HG03378 (cell line): Measurements from ENCODE around the gene GDF10.

ENCODE experiments used
- ATAC-seq: cut with Tn5 transposase; IDR thresholded peaks from one replicate; pipeline ENCODE4 v1.9.1; 2021; ENCODE audit warnings: mild to moderate bottlenecking, moderate library complexity; ENCODE audit not compliant: unreplicated experiment

The GDF10 gene

DNA sequence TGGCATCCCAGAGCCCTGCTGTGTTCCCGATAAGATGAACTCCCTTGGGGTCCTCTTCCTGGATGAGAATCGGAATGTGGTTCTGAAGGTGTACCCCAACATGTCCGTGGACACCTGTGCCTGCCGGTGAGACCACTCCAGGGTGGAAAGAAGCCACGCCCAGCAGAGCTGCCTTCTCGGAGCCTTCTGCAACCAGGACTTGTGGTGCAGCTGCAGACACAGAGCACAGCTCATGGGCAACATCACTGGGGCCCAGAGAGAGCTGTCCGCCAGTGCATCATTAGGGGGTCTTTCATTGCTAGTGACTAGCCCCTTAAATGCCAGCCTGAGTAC, 12.6 kb downstream of the GDF10 start:
- ATAC-seq, result no peak

GRCh38 chr10:47314416-47314970, 14.5 kb downstream of the GDF10 start:
- ATAC-seq, result no peak

DNA sequence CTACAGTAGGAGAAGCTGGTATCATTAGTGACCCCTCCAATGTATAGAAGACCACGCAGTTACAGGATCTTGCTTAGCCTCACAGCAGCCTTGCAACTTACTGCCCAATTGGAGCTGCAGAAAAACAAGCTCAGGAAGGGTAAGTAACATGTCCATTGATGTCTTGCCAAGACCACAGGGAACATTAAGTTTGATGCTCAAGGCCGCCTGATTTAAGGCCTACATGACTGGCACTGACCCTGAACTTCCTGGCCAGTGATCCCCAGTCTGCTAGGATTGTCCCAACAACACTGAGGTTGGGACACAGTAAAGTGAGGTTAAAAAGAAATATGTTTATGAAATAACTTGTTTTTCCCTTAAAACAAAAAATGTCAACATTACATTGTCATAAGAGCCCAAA, 15.4 kb downstream of the GDF10 start:
- no peak for ATAC-seq

DNA sequence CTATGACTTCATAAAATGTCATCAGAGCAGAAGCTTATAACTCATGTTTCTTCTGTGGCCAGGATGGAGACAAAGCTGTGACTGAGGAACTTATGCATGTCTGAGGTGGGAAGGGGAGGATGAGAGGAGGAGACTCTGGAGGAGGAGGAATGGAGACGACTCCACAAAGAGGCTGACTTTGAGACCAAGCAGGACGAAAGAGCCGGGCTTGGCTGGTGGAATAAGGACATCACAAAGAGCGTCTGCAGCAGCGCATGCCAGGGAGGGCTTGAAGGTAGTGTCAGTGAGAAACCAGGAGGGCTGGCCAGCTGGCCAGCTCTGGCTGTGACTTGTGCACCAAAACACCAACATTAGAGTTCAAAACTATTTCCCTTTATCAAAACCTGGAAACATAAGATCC, 16.1 kb downstream of the GDF10 start:
- no peak for ATAC-seq

DNA sequence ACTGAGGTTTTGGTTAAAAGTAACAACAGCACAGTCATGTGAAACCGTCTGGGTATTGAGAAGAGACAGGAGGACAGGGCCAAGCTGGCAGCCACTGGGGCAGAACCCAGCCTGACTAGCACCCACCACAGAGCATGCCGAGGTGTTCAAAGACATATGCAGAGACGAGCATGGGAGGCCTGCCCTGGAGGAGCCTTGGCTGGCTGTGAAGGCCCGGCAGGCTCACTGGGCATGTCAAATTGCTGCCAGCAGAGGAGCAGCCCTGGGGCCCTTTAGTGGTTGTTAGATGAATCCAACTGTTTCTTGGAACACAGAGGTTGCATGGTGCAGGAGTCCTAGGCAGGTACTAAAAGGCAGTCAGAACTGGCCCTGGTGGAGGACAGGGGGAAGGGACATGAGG, 17.3 kb downstream of the GDF10 start:
- no peak for ATAC-seq

- ATAC-seq, result no peak
These were observed 18.7 kb downstream of the GDF10 start for GRCh38 chr10:47318706-47319105.

DNA sequence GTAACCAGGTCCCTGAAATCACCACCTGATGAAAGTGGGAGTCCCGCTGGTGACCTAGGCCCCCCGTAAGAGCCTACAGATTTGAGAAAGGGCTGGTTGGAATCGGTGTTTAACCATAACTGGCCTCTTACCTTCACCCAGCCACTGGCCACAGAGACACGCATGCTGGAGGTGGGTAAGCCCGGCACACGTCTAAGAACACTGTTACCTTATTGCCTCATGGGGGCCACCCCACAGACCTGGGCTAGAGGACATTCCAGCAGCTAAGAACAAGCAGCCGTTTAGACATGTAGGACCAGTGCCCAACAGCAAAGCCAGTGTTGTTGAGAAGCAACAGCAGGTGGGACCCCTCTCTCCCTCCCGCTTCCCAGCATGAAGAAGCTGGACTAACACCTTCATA, 19.8 kb downstream of the GDF10 start:
- ATAC-seq, result no peak

- no peak for ATAC-seq
These were observed 20.8 kb downstream of the GDF10 start for GRCh38 chr10:47320812-47321211.

DNA sequence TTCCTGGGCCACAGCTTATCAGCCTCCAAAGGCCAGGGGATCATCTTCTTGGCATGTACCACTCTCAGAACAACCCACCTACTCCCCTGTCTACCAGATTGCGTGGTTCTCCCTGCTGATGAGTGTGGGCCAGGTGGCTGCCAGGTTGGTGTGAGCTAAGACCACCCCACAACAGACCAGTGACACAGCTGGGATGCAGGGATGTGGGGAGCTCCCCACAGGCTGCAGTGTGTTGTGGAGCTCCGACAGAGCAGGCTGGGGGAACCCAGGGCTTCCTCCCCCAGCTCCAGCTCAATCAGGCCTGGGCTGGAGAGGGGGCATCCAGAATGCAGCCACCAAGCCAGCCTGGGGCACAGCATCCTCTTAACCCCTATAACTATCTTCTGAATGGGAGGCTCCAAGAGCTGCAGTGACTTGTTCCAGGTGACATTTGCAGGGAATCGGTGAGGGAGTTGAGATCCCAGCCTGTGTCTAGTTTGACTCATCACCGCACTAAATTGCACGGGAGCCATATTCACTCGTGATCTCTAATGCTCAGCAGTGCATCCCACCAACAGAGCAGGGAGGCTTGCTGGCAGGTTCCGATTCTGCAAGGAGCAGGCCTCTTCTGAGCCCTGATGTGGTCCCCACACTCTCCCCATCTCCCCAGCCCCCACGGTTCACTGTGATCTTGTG, 21.7 kb downstream of the GDF10 start:
- no peak for ATAC-seq

DNA sequence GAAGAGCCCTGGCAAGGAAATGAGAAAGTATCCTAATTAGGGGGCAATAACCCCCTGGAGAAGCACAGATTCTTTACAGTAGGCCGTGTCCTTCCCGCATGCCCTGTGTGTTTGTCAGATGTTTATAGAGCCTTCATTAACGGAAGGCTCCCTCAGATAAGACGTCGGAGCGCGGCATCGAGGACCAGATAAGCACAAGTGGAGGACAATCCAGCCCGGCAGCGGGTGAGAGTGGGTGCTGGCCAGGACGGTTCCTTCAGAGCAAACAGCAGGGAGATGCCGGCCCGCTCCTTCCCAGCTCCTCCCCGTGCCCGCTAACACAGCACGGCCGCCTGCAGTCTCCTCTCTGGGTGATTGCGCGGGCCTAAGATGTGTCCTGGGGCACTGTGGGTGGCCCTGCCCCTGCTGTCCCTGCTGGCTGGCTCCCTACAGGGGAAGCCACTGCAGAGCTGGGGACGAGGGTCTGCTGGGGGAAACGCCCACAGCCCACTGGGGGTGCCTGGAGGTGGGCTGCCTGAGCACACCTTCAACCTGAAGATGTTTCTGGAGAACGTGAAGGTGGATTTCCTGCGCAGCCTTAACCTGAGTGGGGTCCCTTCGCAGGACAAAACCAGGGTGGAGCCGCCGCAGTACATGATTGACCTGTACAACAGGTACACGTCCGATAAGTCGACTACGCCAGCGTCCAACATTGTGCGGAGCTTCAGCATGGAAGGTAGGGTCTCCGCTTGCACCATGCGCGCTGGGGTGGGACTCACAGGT, 22.5 kb downstream of the GDF10 start, which contains the start of gene GDF2:
Gene GDF2 (plus strand): TSS at position 155 of the 762 bp plus-strand sequence. CDS start 215 bp downstream, at position 370.
- no peak for ATAC-seq

DNA sequence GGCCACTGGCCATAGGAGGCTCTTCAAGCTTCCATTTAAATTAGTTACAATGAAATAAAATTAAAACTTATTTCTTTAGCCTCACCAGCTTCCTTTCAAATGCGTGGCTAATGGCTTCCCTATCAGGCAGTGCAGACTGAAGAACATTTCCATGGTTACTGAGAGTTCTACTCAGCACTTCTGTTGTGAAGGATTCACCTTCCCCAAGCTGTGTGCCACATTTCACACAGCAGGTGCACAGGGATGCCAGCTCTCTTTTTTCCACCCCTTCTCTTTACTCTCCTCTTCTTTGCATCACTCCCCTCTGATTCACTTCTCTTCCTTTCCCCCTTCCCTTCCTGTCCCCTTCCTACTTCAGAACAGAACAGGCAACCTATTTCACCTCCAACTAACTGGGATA, 23.1 kb downstream of the GDF10 start:
- ATAC-seq, result no peak

DNA sequence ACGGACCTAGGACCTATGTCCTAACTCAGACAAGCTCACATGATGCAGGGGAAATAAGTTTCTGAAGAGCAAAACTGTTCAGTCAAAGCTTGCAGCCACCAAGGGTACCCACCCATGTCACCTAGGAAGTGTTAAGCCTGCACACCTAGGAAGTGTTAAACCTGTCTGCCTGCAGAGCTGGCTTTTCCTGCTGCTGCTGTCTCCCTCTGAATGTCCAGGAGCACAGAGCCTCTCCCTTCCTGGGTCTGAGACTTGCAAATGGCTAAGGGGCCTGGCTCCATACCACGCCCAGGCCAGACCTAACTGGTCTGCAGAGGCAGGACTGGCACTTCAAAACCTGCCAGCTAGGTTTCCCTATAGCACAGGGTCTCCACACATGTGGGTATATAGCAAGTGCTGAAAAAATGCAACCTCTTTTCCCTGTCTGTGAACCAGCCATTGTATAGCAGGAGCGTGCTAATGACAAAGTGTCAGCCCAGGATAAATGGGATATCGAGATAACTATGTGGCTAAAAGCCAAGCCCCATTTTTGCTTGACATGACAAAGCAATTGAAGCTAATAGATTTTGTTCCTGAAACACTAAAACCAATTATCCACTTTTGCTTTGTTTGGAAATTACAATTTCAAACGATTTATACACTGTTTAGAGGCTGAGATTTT, 23.8 kb downstream of the GDF10 start:
- ATAC-seq, result no peak

- ATAC-seq, result no peak
These were observed 25.6 kb downstream of the GDF10 start for GRCh38 chr10:47325303-47326291.

- ATAC-seq, result no peak
These were observed 26.4 kb downstream of the GDF10 start for GRCh38 chr10:47326306-47326926.

DNA sequence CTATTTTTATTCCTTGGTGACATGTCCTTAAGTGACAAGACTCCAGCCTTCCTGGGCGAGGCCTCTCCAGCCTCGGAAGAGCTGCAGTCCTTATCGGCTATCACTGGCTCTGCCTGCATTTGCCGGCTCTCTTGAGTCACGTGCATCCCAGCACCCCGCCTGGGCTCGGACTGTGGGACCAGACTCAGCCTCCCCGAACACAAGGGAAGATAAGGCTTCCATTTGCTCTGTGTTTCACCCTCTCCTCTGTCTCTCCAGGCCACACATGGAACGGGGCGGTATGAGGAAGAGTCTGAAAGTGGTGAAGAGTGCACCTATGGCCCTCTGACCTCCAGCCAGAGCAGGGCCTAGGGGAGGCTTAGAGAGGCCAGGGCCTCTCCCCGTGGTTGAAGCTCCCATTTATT, 26.9 kb downstream of the GDF10 start:
- ATAC-seq, result no peak

DNA sequence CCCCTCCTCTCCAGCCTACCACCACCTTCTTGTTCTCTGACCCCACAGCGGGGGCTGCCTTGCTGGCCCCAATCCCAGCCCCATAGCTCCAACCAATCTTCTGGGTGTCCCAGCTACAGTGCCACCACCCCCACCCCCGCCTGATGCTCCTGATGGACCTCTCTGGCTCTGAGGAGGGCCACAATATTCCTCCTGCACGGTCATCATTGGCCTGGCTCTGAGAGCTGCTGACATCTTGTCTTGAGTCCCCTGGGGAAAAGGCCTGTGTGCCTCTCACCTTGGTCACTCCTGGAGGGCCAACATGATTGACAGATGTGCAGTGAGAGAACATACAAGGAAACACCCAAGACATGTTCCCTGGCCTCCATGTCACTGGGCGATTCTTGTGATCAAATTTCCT, 29.9 kb downstream of the GDF10 start:
- ATAC-seq, result no peak

DNA sequence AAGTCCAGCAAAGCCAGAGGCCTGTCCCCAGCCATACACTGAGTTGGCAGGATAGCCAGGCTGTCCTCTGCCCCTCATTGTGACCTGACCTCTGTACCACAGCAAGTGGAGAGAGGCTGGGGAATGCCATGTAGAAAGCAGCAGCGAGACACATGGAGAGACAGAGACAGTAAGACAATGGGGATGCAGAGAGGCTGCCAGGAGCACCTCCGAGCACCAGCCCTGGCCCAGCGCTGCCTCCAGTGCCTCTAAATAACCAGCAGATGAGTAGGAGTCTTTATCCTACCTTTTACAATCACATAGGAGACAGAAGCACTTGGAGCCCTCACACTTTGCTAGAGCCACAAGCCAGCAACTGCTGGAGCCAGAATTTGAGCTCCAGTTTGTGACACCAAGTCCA, 30.4 kb downstream of the GDF10 start:
- no peak for ATAC-seq

DNA sequence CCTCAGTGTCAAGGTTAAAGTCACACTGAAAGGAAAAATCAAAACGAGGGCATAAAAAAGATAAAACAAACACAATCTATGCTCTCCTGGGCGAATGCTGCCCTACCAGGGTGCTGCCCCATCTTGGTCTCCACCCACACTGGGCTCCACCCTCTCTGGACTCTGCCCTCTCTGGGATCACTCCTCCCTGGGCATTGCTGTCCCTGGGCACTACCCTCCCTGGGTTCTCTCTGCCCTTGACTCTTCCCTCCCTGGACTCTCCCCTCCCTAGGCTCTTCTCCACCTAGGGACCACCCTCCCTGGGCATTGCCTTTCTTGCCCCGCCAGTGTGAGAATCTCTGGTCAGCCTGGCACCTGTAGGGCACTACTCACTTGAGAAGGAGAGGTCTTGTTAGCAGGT, 30.8 kb downstream of the GDF10 start:
- no peak for ATAC-seq

GRCh38 chr10:47331491-47331890, 31.5 kb downstream of the GDF10 start:
- ATAC-seq, result no peak

DNA sequence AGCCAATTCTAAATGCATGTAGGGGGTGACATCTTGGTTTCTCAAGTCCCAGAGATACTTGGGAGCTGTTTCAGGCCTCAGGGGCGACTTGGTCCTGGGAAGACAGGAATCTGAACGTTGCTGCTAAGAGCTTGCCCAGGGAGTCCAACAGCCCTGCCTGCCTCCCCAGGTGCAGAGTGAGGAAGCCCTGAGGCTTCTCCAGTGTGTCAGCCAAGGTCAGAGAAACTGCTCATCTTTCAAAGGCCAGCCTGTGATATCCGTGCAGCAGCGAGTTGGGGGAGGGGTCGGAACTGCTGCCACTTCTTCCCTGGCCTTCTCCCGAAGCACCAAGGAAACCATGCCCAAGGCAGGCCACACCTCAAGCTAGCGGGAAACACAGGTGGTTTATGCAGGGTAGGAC, 32.0 kb downstream of the GDF10 start:
- no peak for ATAC-seq
